Measurements from ENCODE around the gene PRTFDC1. TPM values are rescaled to one million over a fixed set of nuclear protein-coding genes. Genes with fewer than 3 reads are reported as not detected.

Gene PRTFDC1
- total RNA-seq, 2 experiments from 2014 or later, result not detected

DNA sequence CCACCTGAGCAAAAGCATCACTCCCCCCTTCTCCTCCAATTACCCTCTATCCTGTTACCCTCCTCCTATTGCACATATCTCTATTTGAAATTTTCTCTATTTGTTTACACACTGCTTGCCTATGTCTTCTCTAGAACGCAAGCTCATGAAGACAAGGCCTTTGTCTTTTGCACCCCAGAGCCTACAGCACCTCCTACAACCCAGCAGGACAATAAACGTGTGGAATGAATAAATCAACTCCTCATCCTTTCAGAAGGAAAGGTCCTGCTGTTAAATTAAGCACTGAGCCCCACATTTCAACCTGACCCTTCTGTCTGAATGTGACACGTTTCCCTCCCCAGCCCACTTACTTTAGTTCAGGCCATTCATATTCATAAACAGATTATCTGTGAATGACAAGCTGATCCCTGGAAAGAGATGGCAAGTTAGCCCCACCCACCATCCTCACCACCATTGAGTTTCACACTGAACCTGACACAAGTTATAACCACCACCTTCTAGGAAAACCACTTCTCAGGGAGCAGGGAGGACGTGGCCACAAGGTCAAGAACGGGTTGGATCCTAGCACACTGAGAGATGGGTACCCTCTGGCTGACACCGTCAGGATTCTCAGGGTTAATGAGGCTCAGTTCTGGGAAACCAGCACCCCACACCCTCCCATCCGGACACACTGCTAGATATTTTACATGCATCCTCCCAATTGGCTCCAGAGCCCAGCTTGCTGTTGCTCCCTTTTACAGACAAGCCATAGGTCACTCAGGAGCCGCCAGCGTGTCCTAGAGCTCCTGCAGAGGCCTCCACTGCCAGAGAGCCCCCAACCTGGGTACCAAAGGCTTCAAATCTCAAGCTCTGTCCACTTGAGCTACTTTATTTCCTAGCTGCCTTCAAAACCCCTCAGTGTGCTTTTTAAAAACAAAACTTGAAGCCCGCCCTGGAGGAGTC, 934 bp downstream of the PRTFDC1 start:
- intact Hi-C loops (cut with micrococcal nuclease; ENCODE audit: unreplicated experiment), result no loop called here
- CTCF ChIA-PET (ENCODE audit: unreplicated experiment), result no interaction called here
- TF ChIP-seq EZH2phosphoT487 (IDR thresholded peaks at IDR 0.05; ENCODE audit: borderline replicate concordance, low read depth, low read length), result no peak
- TF ChIP-seq, protein P1, sequence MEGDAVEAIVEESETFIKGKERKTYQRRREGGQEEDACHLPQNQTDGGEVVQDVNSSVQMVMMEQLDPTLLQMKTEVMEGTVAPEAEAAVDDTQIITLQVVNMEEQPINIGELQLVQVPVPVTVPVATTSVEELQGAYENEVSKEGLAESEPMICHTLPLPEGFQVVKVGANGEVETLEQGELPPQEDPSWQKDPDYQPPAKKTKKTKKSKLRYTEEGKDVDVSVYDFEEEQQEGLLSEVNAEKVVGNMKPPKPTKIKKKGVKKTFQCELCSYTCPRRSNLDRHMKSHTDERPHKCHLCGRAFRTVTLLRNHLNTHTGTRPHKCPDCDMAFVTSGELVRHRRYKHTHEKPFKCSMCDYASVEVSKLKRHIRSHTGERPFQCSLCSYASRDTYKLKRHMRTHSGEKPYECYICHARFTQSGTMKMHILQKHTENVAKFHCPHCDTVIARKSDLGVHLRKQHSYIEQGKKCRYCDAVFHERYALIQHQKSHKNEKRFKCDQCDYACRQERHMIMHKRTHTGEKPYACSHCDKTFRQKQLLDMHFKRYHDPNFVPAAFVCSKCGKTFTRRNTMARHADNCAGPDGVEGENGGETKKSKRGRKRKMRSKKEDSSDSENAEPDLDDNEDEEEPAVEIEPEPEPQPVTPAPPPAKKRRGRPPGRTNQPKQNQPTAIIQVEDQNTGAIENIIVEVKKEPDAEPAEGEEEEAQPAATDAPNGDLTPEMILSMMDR (conservative IDR thresholded peaks at IDR 0.05; ENCODE audit: low read length), result no peak
- Histone ChIP-seq H3K27ac (ENCODE audit: low read depth, low read length, poor library complexity, severe bottlenecking) (no peak overlapping the region), H4K20me1 (ENCODE audit: insufficient read depth, low read length) (no peaks in the 10 kb centered on the region), H3K4me3 (ENCODE audit: low read depth, low read length, poor library complexity, severe bottlenecking) (no peak overlapping the region), H2AFZ (ENCODE audit: low read length) (no peak overlapping the region), H3K79me2 (ENCODE audit: insufficient read depth, low read depth, low read length) (no peaks in the 10 kb centered on the region), H3K36me3 (ENCODE audit: insufficient read depth, low read length) (no peaks in the 10 kb centered on the region), H3K4me2 (ENCODE audit: low read length) (no peak overlapping the region), H3K9me2 (ENCODE audit: insufficient read depth, low read length) (no peaks in the 10 kb centered on the region), H3K9me3 (ENCODE audit: low read length) (no peaks in the 10 kb centered on the region), H3K4me1 (ENCODE audit: insufficient read depth, low read length, poor library complexity, severe bottlenecking) (no peaks in the 10 kb centered on the region)
- POLR2A ChIA-PET, result no interaction called here
- no peak for DNase-seq (ENCODE audit: low spot score)
- no TSS peak for BruUV-seq (replicated peaks)

DNA sequence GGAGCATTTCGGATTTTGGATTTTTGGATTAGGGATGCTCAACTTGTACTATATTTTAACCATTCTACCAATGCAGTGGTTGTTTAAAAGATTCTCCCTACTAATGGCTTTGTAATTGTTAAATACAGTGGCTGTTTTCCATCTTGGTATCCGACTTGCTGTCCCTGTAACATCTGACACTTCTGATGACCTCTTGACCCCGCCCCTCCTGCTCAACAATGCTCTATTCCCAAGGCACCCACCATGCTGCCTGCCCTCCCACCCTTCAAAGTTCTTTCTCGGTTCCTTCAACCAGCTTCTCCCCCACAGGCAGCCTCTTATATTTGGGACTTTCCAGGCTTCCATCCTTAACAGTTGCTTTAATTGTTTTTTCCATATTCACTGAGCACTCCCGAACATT, 2.0 kb downstream of the PRTFDC1 start:
- H3K4me1 ChIP-seq (ENCODE audit: insufficient read depth, low read length, poor library complexity, severe bottlenecking), result no peaks in the 10 kb centered on the region
- no peak overlapping the region for H3K4me2 ChIP-seq (ENCODE audit: low read length)
- intact Hi-C loops (cut with micrococcal nuclease; ENCODE audit: unreplicated experiment), result no loop called here
- no peak for DNase-seq (ENCODE audit: low spot score)
- no peaks in the 10 kb centered on the region for H3K36me3 ChIP-seq (ENCODE audit: insufficient read depth, low read length)
- no peak overlapping the region for H3K4me3 ChIP-seq (ENCODE audit: low read depth, low read length, poor library complexity, severe bottlenecking)
- H3K79me2 ChIP-seq (ENCODE audit: insufficient read depth, low read depth, low read length), result no peaks in the 10 kb centered on the region
- no TSS peak for BruUV-seq (replicated peaks)
- no peak overlapping the region for H3K27ac ChIP-seq (ENCODE audit: low read depth, low read length, poor library complexity, severe bottlenecking)
- ChIA-PET POLR2A (no interaction called here), CTCF (ENCODE audit: unreplicated experiment) (no interaction called here)
- TF ChIP-seq, protein P1 (conservative IDR thresholded peaks at IDR 0.05; ENCODE audit: low read length), result no peak
- TF ChIP-seq EZH2phosphoT487 (IDR thresholded peaks at IDR 0.05; ENCODE audit: borderline replicate concordance, low read depth, low read length), result no peak
- H4K20me1 ChIP-seq (ENCODE audit: insufficient read depth, low read length), result no peaks in the 10 kb centered on the region
- no peak overlapping the region for H2AFZ ChIP-seq (ENCODE audit: low read length)
- H3K9me2 ChIP-seq (ENCODE audit: insufficient read depth, low read length), result no peaks in the 10 kb centered on the region
- no peaks in the 10 kb centered on the region for H3K9me3 ChIP-seq (ENCODE audit: low read length)

DNA sequence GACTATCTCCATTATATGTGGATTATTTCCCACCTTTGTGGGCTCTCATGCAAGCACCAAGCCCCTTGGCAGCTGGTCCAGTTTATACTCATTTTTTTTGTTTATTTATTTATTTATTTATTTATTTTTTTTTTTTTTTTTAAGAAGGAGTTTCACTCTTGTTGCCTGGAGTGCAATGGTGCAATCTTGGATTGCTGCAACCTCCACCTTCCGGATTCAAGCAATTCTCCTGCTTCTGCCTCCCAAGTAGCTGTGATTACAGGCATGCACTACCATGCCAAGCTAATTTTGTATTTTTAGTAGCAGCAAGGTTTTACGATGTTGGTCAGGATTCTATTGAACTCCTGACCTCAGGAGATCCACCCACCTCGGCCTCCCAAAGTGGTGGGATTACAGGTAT, 2.8 kb downstream of the PRTFDC1 start:
- CTCF ChIA-PET (ENCODE audit: unreplicated experiment), result no interaction called here
- Histone ChIP-seq H3K4me2 (ENCODE audit: low read length) (no peak overlapping the region), H3K27ac (ENCODE audit: low read depth, low read length, poor library complexity, severe bottlenecking) (no peak overlapping the region), H3K9me3 (ENCODE audit: low read length) (no peaks in the 10 kb centered on the region), H4K20me1 (ENCODE audit: insufficient read depth, low read length) (no peaks in the 10 kb centered on the region), H3K4me1 (ENCODE audit: insufficient read depth, low read length, poor library complexity, severe bottlenecking) (no peaks in the 10 kb centered on the region), H3K9me2 (ENCODE audit: insufficient read depth, low read length) (no peaks in the 10 kb centered on the region), H2AFZ (ENCODE audit: low read length) (no peak overlapping the region), H3K36me3 (ENCODE audit: insufficient read depth, low read length) (no peaks in the 10 kb centered on the region), H3K79me2 (ENCODE audit: insufficient read depth, low read depth, low read length) (no peaks in the 10 kb centered on the region), H3K4me3 (ENCODE audit: low read depth, low read length, poor library complexity, severe bottlenecking) (no peak overlapping the region)
- POLR2A ChIA-PET, result interaction anchor here (0.8 kb wide), 1 partner anchor 556 kb away, joined by 4 read pairs; no protein-coding TSS in a partner anchor
- BruUV-seq (replicated peaks), result no TSS peak
- intact Hi-C loops (cut with micrococcal nuclease; ENCODE audit: unreplicated experiment), result no loop called here
- DNase-seq (ENCODE audit: low spot score), result no peak
- TF ChIP-seq EZH2phosphoT487 (IDR thresholded peaks at IDR 0.05; ENCODE audit: borderline replicate concordance, low read depth, low read length), result no peak
- TF ChIP-seq, protein P1 (conservative IDR thresholded peaks at IDR 0.05; ENCODE audit: low read length), result no peak

All from OCI-LY7 (cell line).